ENCODE measurements around the gene CRACR2B.

The CRACR2B gene

GRCh38 chr11:825366-826226 lies 2.1 kb upstream of the CRACR2B start:
- H3K4me3 ChIP-seq (ENCODE audit: low read depth, low read length) = no peak overlapping the region

- no peak overlapping the region for H3K4me3 ChIP-seq (ENCODE audit: low read depth, low read length)
Observed at GRCh38 chr11:826227-826621, 1.5 kb upstream of the CRACR2B start.

GRCh38 chr11:826836-827145 lies 928 bp upstream of the CRACR2B start:
- peak overlapping the region; percentile 35 for H3K4me3 ChIP-seq (ENCODE audit: low read depth, low read length)

DNA sequence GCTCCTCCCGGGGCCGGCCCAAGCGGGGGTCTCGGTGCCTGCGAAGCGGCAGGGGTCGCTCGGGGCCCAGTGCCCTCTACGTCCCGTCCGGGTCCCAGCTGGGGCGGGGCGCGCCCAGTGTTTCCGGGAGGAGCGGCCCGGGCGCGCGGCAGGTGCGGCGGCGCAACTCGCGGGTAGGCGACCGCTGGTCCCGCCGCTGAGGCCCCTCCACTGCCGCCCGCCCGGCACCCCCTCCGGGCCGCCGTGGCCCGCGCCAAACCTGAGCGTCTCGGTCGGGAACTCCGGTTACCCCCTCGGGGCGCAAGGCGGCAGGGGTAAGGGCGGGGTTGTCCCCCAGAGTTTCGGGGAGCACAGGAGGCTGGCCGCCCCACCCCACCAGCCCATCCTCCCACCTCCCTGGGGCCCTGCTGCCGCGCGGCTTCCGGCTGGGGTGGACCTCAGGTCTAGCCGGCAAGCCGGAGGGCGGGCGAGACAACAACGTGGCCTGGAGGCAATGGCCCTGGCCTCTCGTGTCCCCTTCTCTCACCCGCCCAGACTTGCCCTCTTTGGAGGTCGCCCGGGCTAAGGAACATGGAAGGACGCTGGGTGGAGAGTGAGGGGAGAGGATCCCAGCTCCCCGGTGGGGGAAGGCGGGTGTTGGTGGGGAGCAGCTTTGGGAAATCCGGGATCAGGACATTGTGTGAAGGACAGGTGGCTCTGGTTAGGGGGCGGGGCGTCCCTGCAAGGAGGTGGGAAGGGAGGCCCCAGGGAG lies 398 bp upstream of the CRACR2B start:
- H3K4me3 ChIP-seq (ENCODE audit: low read depth, low read length) = peak overlapping the region; percentile 35

- no peak overlapping the region for H3K4me3 ChIP-seq (ENCODE audit: low read depth, low read length)
Observed at GRCh38 chr11:828506-829175, 922 bp downstream of the CRACR2B start.

DNA sequence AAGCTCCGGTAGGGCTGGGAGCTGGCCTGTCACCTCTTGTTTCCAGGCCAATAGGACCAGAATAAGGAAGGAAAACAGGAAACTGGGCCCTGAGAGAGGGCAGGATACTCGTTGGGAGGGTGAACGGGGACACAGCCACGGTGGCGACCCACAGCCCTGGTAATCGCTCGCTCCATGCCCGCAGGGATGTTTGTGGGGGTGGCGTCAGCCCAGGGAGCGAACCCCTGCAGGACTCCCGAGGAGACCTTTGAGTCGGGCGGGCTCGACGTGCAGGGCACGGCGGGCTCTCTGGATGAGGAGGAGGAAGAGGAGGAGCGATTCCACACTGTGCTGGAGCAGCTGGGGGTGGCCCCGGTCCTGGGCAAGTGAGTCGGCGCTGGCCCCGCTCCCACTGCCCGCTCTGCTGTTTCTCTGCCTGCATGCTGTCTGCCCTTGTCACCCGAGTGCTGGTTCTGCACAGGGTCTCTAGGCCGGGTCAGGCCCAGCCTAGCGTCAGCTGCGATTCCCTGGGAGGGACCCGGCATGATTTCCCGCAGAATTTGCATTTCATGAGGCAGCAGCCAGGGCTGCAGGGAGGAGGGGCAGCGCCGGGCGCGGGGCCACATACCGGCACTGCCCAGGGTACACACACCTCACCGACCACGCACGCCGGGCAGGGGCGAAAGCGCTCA lies 1.6 kb downstream of the CRACR2B start:
- peak overlapping the region; percentile 27 for H3K4me3 ChIP-seq (ENCODE audit: low read depth, low read length)

GRCh38 chr11:829847-830294 lies 2.2 kb downstream of the CRACR2B start:
- peak overlapping the region; percentile 27 for H3K4me3 ChIP-seq (ENCODE audit: low read depth, low read length)

GRCh38 chr11:830295-831117 lies 2.8 kb downstream of the CRACR2B start:
- peak overlapping the region; percentile 27 for H3K4me3 ChIP-seq (ENCODE audit: low read depth, low read length)

DNA sequence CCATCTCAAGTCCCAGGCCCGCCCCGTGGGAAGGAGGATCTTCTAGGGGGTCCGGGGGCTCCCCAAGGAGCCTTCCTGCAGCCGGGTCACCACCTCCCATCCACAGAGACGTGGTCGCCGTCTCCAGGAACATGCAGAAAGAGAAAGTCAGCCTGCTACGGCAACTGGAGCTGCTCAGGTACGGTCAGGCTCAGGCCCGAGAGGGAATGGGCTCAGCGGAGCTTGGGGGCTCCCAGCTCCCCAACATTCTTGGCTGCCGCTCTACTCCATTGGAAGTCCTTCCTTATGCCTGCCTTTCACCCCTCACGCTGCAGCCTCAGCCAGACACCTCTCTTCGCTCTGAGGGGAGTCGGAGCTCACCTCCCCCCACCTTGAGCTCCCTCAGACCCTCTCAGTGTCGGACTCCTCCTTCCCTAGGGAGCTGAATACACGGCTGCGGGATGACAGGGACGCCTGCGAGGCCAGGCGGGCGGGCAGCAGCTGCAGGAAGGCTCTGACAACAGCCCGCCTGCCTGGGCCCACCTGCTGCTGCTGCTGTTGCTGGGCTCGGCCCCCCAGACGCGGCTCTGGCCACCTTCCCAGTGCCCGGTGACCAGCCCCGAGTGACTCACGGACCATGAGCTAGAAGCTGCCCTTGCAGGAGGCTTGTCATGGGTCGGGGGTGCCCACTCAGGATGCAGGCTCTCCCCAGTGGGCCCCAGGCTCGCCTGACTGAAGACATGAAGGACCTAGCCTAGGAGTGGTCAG lies 3.6 kb downstream of the CRACR2B start:
- H3K4me3 ChIP-seq (ENCODE audit: low read depth, low read length) = no peak overlapping the region

- H3K4me3 ChIP-seq (ENCODE audit: low read depth, low read length) = peak overlapping the region; percentile 22
Observed at GRCh38 chr11:831961-832528, 4.3 kb downstream of the CRACR2B start.

DNA sequence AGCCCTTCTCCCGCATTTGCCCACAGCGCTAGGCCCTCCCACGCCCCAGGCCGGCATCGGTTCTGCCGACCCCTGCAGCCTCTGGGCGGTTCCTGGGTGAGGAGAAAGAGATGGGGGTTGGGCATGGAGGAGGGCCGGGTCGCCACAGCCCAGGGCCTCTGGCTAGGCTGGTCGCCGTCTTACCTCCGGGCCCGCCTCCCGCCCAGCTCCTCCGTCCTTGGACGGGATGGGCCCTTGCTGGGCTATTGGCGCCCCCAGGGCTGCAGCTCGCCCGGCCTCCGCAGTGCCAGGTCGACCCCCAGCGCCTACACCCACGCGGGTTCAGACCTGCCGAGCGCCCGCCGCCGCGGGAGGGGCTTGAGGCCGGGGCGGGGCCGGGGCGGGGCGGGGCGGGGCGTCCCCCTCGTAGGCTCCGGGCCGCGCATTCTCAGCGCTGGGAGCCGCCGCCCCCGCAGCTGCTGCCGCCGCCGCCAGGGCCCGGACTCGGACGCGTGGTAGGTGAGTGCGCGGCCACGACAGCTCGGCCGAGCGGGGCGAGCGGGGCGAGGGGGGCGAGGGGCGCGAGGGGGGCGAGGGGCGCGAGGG lies 4.9 kb downstream of the CRACR2B start, which contains the start of gene CD151:
Gene CD151, plus strand, starts transcription at position 424 of the 585 bp plus-strand sequence. CDS start 3,118 bp downstream, outside the sequence.
- H3K4me3 ChIP-seq (ENCODE audit: low read depth, low read length) = peak within 1 kb of the TSS; percentile 57

- H3K4me3 ChIP-seq (ENCODE audit: low read depth, low read length) = peak overlapping the region; percentile 57
Observed at GRCh38 chr11:833114-833791, 5.5 kb downstream of the CRACR2B start.

DNA sequence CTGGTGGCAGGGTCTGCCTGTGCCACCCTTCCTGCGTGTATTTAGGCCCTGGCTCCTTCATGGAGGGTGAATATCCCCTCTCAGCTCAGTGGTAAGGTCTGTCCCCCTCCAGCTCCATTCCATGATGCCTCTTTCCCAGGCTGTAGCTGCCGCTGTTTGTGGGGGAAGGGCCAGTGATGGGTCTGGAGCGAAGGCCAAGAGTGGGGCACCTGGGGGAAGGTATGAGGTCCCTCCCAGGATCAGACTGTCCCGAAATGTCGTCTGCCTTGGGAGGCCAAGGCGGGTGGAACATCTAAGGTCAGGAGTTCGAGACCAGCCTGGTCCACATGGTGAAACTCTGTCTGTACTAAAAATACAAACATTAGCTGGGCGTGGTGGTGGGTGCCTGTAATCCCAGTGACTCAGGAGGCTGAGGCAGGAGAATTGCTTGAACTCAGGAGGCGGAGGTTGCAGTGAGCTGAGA lies 6.2 kb downstream of the CRACR2B start:
- H3K4me3 ChIP-seq (ENCODE audit: low read depth, low read length) = peak overlapping the region; percentile 57

GRCh38 chr11:834371-835316 lies 6.9 kb downstream of the CRACR2B start:
- H3K4me3 ChIP-seq (ENCODE audit: low read depth, low read length) = no peak overlapping the region

DNA sequence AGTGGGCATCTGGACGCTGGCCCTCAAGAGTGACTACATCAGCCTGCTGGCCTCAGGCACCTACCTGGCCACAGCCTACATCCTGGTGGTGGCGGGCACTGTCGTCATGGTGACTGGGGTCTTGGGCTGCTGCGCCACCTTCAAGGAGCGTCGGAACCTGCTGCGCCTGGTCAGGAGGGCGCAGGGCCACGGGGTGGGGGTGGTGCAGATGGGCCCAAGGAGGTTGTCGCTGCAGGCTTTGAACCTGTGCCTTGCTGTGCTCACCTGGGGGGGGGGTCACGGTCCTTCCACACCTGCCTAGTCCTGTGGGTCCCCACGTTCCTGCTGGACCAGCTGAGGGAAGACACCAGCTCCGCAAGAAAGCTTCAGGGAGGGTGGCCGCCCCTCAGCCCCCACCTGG lies 8.6 kb downstream of the CRACR2B start:
- H3K4me3 ChIP-seq (ENCODE audit: low read depth, low read length) = no peak overlapping the region

- H3K4me3 ChIP-seq (ENCODE audit: low read depth, low read length) = no peak overlapping the region
Observed at GRCh38 chr11:836700-837099, 9.0 kb downstream of the CRACR2B start.

All from iPS-11a (cell line).